Calu3 (cell line): Measurements from ENCODE around the gene CEND1. TPM values are rescaled to one million over a fixed set of nuclear protein-coding genes. Genes with fewer than 3 reads are reported as not detected.

Experiments used
- BruUV-seq: library from RNA; stranded (reverse); fragments of 400-500 nt; replicated peaks from 2 replicates; lab custom pipeline; 2021; lab: Mats Ljungman, UMichigan
- CTCF ChIA-PET: fragments of 300-600 bp; sonication (Branson Sonifier 250); formaldehyde crosslinking; loops from one replicate; lab custom pipeline; 2022; ENCODE audit warnings: antibody characterized with exemption; lab: Charles Lee
- DNase-seq: peaks from one replicate; pipeline ENCODE4 v3.0.0; 2022
- H3K27ac Mint-ChIP-seq: one replicate; pipeline ENCODE4 v1.8.0; 2022; ENCODE audit warnings: mixed read lengths; ENCODE audit not compliant: unreplicated experiment
- H3K27me3 Mint-ChIP-seq: one replicate; pipeline ENCODE4 v1.8.0; 2022; ENCODE audit warnings: mixed read lengths; ENCODE audit not compliant: unreplicated experiment
- H3K36me3 Mint-ChIP-seq: one replicate; pipeline ENCODE4 v1.8.0; 2022; ENCODE audit warnings: mild to moderate bottlenecking, moderate library complexity, mixed read lengths; ENCODE audit not compliant: insufficient read depth, unreplicated experiment
- H3K4me1 Mint-ChIP-seq: one replicate; pipeline ENCODE4 v1.8.0; 2022; ENCODE audit warnings: mild to moderate bottlenecking, low read depth, mixed read lengths; ENCODE audit not compliant: unreplicated experiment
- H3K4me3 Mint-ChIP-seq: one replicate; pipeline ENCODE4 v1.8.0; 2022; ENCODE audit warnings: mild to moderate bottlenecking, low read depth, moderate library complexity, mixed read lengths; ENCODE audit not compliant: unreplicated experiment
- H3K9me3 Mint-ChIP-seq: one replicate; pipeline ENCODE4 v1.8.0; 2022; ENCODE audit warnings: low read depth, mixed read lengths; ENCODE audit not compliant: unreplicated experiment
- CTCF ChIP-seq: fragments of 200-600 bp; IDR thresholded peaks from one replicate; pipeline ENCODE4 v1.8.0; 2022; ENCODE audit warnings: antibody characterized with exemption; ENCODE audit not compliant: unreplicated experiment
- intact Hi-C: fragments of 100-400 bp; cut with micrococcal nuclease; formaldehyde crosslinking; loops from one replicate; pipeline ENCODE4 v1.10.0; 2022; ENCODE audit not compliant: unreplicated experiment
- total RNA-seq: library from RNA; stranded (reverse); gene quantifications from 2 replicates; pipeline ENCODE4 v1.2.3, GENCODE V29; 2022

CEND1 gene
- total RNA-seq, 1 experiment from 2014 or later, result not detected

DNA sequence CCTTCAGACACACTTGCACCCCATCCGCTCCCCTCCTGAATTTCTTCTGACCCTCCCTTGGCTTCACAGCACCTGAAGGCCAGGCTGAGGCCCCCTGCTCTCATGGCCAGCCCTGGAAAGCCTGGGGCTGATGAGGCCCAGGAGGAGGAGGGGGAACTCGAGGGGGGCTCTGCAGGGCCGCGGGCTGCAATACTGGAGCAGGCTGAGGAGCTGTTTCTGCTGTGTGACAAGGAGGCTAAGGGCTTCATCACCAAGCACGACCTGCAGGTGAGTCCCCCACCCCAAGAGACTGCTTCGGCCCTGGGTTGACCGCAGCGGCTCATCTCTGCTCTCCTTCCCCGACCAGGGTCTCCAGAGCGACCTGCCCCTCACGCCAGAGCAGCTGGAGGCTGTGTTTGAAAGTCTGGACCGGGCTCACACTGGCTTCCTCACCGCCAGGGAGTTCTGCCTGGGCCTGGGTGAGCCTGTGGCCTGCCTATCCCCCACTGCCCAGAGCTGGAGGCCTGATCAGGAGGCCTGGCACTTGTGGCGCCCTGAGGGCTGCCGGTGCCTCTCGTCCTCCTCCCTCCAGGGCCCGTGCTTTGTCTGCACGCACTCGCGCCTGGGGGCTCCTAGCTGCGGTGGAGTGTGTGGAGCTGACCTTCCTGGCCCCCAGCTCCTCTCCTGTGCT lies 38.8 kb upstream of the CEND1 start:
- no peak for DNase-seq
- Mint-ChIP-seq H3K4me1 (peaks cover 45% of the 10 kb centered on the region), H3K36me3 (peaks cover 87% of the 10 kb centered on the region), H3K27ac (peak overlapping the region; percentile 75), H3K27me3 (no peaks in the 10 kb centered on the region), H3K4me3 (peak overlapping the region; percentile 78), H3K9me3 (no peaks in the 10 kb centered on the region)
- TF ChIP-seq CTCF, result no peak
- intact Hi-C loops, result no loop called here
- CTCF ChIA-PET, result no interaction called here
- no TSS peak for BruUV-seq

DNA sequence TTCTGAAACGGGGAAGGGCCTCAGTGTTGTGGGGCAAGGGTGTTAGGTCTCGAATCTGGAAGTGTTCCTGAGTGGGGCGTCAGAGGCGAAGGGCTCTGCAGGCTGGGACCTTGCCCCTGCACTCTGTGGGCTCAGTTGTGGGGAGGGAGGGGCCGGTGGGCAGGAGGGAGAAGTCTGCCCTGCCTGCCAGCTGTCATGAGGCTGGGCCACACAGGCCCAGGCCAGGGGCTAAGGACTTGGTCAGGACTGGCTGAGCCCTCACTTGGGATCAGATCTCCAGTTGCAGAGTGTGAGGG lies 38.0 kb upstream of the CEND1 start, which contains the start of gene CRACR2B:
CRACR2B (plus strand) TSS at position 23 of the 296 bp plus-strand sequence. CDS start 689 bp downstream, outside the sequence.
- DNase-seq, result no peak
- intact Hi-C loops, result no loop called here
- peaks cover 88% of the 10 kb centered on the region for H3K36me3 Mint-ChIP-seq
- no peaks in the 10 kb centered on the region for H3K9me3 Mint-ChIP-seq
- peaks cover 45% of the 10 kb centered on the region for H3K4me1 Mint-ChIP-seq
- H3K27me3 Mint-ChIP-seq, result no peaks in the 10 kb centered on the region
- H3K27ac Mint-ChIP-seq, result peak within 1 kb of the TSS; percentile 75
- peak within 1 kb of the TSS; percentile 78 for H3K4me3 Mint-ChIP-seq
- BruUV-seq, result no TSS peak
- TF ChIP-seq CTCF, result no peak
- CTCF ChIA-PET, result interaction anchor here (0.9 kb wide), 1 partner anchor 19 kb away, joined by 3 read pairs; no protein-coding TSS in a partner anchor

GRCh38 chr11:827146-827896 lies 37.4 kb upstream of the CEND1 start:
- TF ChIP-seq CTCF, result no peak
- BruUV-seq, result no TSS peak
- Mint-ChIP-seq H3K27me3 (no peaks in the 10 kb centered on the region), H3K9me3 (no peaks in the 10 kb centered on the region), H3K36me3 (peaks cover 88% of the 10 kb centered on the region), H3K27ac (peak overlapping the region; percentile 75), H3K4me1 (peaks cover 44% of the 10 kb centered on the region), H3K4me3 (peak overlapping the region; percentile 78)
- intact Hi-C loops, result no loop called here
- DNase-seq, result peak; percentile 71
- CTCF ChIA-PET, result interaction anchor here (0.9 kb wide), 1 partner anchor 19 kb away, joined by 3 read pairs; no protein-coding TSS in a partner anchor

DNA sequence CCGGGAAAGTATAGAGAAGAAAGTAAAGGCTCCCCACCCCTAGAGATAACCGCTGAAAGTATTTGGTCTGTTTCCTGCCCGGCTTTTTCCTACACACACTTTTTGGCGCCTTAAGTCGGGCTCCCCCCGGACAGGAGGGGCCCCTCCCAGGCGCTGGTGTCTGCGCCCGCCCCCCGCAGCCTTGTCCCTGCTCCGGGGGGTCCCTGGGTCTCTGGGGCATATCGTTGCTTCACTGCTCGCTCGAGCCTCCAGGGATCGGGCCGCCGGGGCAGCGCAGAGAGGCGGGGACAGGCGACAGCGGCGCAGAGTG lies 36.9 kb upstream of the CEND1 start:
- DNase-seq, result no peak
- Mint-ChIP-seq H3K36me3 (peaks cover 88% of the 10 kb centered on the region), H3K9me3 (no peaks in the 10 kb centered on the region), H3K27ac (no peak overlapping the region), H3K4me1 (peaks cover 45% of the 10 kb centered on the region), H3K4me3 (peak overlapping the region; percentile 78), H3K27me3 (no peaks in the 10 kb centered on the region)
- CTCF ChIA-PET, result no interaction called here
- BruUV-seq, result no TSS peak
- no peak for TF ChIP-seq CTCF
- intact Hi-C loops, result no loop called here
